GM23338 (cell line): ENCODE data around the gene PDE3A. TPM values are rescaled to one million over a fixed set of nuclear protein-coding genes. Genes with fewer than 3 reads are reported as not detected.

Experiments used
- ATAC-seq: fragments of 200-7000 bp; cut with Tn5 transposase; 3 replicates; pipeline ENCODE4 v1.9.1; 2020
- DNase-seq: peaks from one replicate; pipeline ENCODE4 v3.0.0-alpha.2; 2015; ENCODE audit warnings: low spot score
- H2AFZ ChIP-seq: fragments of 200-600 bp; sonication (generic); 2 replicates; pipeline ENCODE4 v1.8.0; 2016; ENCODE audit warnings: antibody characterized with exemption, mild to moderate bottlenecking, moderate library complexity
- H3F3A ChIP-seq: fragments of 200-600 bp; sonication (generic); replicated peaks from 2 replicates; pipeline ENCODE4 v1.8.0; 2017; ENCODE audit warnings: antibody characterized with exemption, mixed run types, low read depth
- H3K27ac ChIP-seq: fragments of 200-600 bp; sonication (generic); 2 replicates; pipeline ENCODE4 v1.6.1; 2016; ENCODE audit warnings: low read depth
- H3K27me3 ChIP-seq: fragments of 200-600 bp; sonication (generic); 2 replicates; pipeline ENCODE4 v1.8.0; 2016; ENCODE audit warnings: mild to moderate bottlenecking, mixed run types, moderate library complexity; ENCODE audit not compliant: insufficient read depth
- H3K36me3 ChIP-seq: fragments of 200-600 bp; sonication (generic); 2 replicates; pipeline ENCODE4 v1.8.0; 2016; ENCODE audit warnings: mild to moderate bottlenecking; ENCODE audit not compliant: insufficient read depth
- H3K4me1 ChIP-seq: fragments of 200-600 bp; sonication (generic); 2 replicates; pipeline ENCODE4 v1.8.0; 2016; ENCODE audit warnings: mild to moderate bottlenecking, moderate library complexity; ENCODE audit not compliant: insufficient read depth
- H3K4me2 ChIP-seq: fragments of 200-600 bp; sonication (generic); 2 replicates; pipeline ENCODE4 v1.7.1; 2017; ENCODE audit warnings: mixed run types
- H3K4me3 ChIP-seq: fragments of 200-600 bp; sonication (generic); 2 replicates; pipeline ENCODE4 v1.6.1; 2016; ENCODE audit warnings: mixed run types
- H3K79me2 ChIP-seq: fragments of 200-600 bp; sonication (generic); replicated peaks from 2 replicates; pipeline ENCODE4 v1.8.0; 2017; ENCODE audit warnings: mild to moderate bottlenecking; ENCODE audit not compliant: insufficient read depth
- H3K9me2 ChIP-seq: fragments of 200-600 bp; sonication (generic); 2 replicates; pipeline ENCODE4 v1.8.0; 2017; ENCODE audit not compliant: insufficient read depth
- H4K20me1 ChIP-seq: fragments of 200-600 bp; sonication (generic); replicated peaks from 2 replicates; pipeline ENCODE4 v1.8.0; 2017; ENCODE audit warnings: mild to moderate bottlenecking; ENCODE audit not compliant: insufficient read depth
- H3K27ac Mint-ChIP-seq: 2 replicates; pipeline ENCODE4 v1.8.0; 2020; ENCODE audit warnings: inconsistent platforms, mild to moderate bottlenecking, moderate library complexity, mixed read lengths
- H3K27me3 Mint-ChIP-seq: 3 replicates; pipeline ENCODE4 v1.8.0; 2022; ENCODE audit warnings: low read depth, mild to moderate bottlenecking, moderate library complexity, mixed read lengths, inconsistent platforms; ENCODE audit not compliant: insufficient read depth, poor library complexity
- H3K36me3 Mint-ChIP-seq: 3 replicates; pipeline ENCODE4 v1.8.0; 2021; ENCODE audit warnings: low read depth, mild to moderate bottlenecking, inconsistent platforms, moderate library complexity, mixed read lengths
- H3K4me1 Mint-ChIP-seq: 3 replicates; pipeline ENCODE4 v1.8.0; 2020; ENCODE audit warnings: mild to moderate bottlenecking, inconsistent platforms, mixed read lengths
- H3K4me3 Mint-ChIP-seq: 3 replicates; pipeline ENCODE4 v1.8.0; 2021; ENCODE audit warnings: moderate library complexity, mild to moderate bottlenecking, inconsistent platforms, mixed read lengths
- H3K9me3 Mint-ChIP-seq: 3 replicates; pipeline ENCODE4 v1.8.0; 2020; ENCODE audit warnings: moderate library complexity, mild to moderate bottlenecking, inconsistent platforms, mixed read lengths
- CREB1 ChIP-seq: fragments of 250-450 bp; sonication (Bioruptor Pico); IDR thresholded peaks from 2 replicates; pipeline ENCODE4 v1.5.0; 2020; ENCODE audit warnings: low read depth, mild to moderate bottlenecking, moderate library complexity
- CTCF ChIP-seq, 2 experiments: fragments of 200-600 bp in 1 of 2; sonication (generic) in 1 of 2; conservative IDR thresholded peaks; 2 replicates each; pipeline versions ENCODE4 v1.5.1 to v1.6.1; 2016 to 2017; ENCODE audit warnings: antibody characterized with exemption in 2 of 2, low read depth in 2 of 2, mild to moderate bottlenecking in 2 of 2, moderate library complexity in 1 of 2
- ETS1 ChIP-seq: IDR thresholded peaks from 2 replicates; pipeline ENCODE4 v1.6.1; 2016; ENCODE audit warnings: antibody characterized with exemption
- EZH2 ChIP-seq: fragments of 200-600 bp; sonication (generic); IDR thresholded peaks from one replicate; pipeline ENCODE4 v1.8.0; 2017; ENCODE audit warnings: antibody characterized with exemption, mild to moderate bottlenecking, low read depth; ENCODE audit not compliant: unreplicated experiment
- EZH2phosphoT487 ChIP-seq: fragments of 200-600 bp; sonication (generic); IDR thresholded peaks from one replicate; pipeline ENCODE4 v1.8.1; 2018; ENCODE audit warnings: antibody characterized with exemption; ENCODE audit not compliant: unreplicated experiment
- NANOG ChIP-seq: IDR thresholded peaks from 2 replicates; pipeline ENCODE4 v1.6.1; 2016; ENCODE audit warnings: antibody characterized with exemption, borderline replicate concordance
- POLR2AphosphoS5 ChIP-seq: IDR thresholded peaks from 2 replicates; pipeline ENCODE4 v1.6.1; 2016; ENCODE audit warnings: antibody characterized with exemption, low read depth
- STAT1 ChIP-seq: IDR thresholded peaks from one replicate; pipeline ENCODE4 v1.6.1; 2016; ENCODE audit warnings: antibody characterized with exemption; ENCODE audit not compliant: unreplicated experiment
- ZNF331 ChIP-seq: fragments of 250-450 bp; sonication (Bioruptor Pico); IDR thresholded peaks from 2 replicates; pipeline ENCODE4 v1.5.0; 2020; ENCODE audit warnings: low read depth, mild to moderate bottlenecking, moderate library complexity
- polyA plus RNA-seq: library from polyadenylated mRNA; unstranded; fragments of >200 nt; fragmentation: Nextera tagmentation; extraction: Ambion mirVana; gene quantifications from 2 replicates; pipeline ENCODE4 v1.2.1, GENCODE V29; 2016
- total RNA-seq: library from RNA; depleted of rRNA; stranded (reverse); fragments of >200 nt; shearing (Covaris generic); gene quantifications from 2 replicates; pipeline ENCODE4 v1.2.3, GENCODE V29; 2014

Gene PDE3A
- total and polyA plus RNA-seq, 2 experiments from 2014 or later, result 2.7 to 9.2 TPM

DNA sequence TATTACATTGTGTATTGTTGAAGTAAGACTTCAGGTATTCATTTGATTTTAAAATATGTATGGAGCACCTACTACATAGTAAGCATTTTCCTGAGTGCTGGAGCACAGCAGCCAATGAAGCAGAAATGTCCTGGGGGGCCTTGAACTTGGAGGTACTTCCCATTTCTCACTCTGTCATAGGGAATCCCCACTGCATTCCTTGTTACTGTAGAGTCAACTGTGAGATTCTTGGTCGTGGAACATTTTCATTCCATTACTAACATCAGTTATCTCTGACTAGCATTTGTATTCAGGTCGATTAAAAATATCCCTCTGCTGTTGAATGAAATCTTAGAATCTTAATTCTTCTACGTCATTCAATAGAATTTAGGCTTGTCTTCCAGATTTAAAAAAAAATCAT lies 66.7 kb downstream of the PDE3A start:
- ATAC-seq (peak; percentile 46; the same call in 2 of the 3 replicates), DNase-seq (no peak)
- no peak overlapping the region for H3K27ac ChIP-seq
- no peaks in the 10 kb centered on the region for H4K20me1 ChIP-seq
- H3K27me3 ChIP-seq, result no peaks in the 10 kb centered on the region
- H3K4me2 ChIP-seq, result no peak overlapping the region
- H2AFZ ChIP-seq, result no peak overlapping the region
- peaks cover 1% of the 10 kb centered on the region for H3K27me3 Mint-ChIP-seq
- TF ChIP-seq ZNF331 (CRISPR knock-in tag), result no peak
- H3K4me1 Mint-ChIP-seq, result peaks cover 63% of the 10 kb centered on the region
- H3F3A ChIP-seq, result no peaks in the 10 kb centered on the region
- no peaks in the 10 kb centered on the region for H3K9me2 ChIP-seq
- no peak overlapping the region for H3K27ac Mint-ChIP-seq
- H3K4me3 Mint-ChIP-seq, result no peak overlapping the region
- H3K9me3 Mint-ChIP-seq, result no peaks in the 10 kb centered on the region
- peaks cover 55% of the 10 kb centered on the region for H3K4me1 ChIP-seq
- H3K4me3 ChIP-seq, result no peak overlapping the region
- no peaks in the 10 kb centered on the region for H3K36me3 Mint-ChIP-seq
- no peaks in the 10 kb centered on the region for H3K36me3 ChIP-seq
- H3K79me2 ChIP-seq, result no peaks in the 10 kb centered on the region

- H3K9me3 Mint-ChIP-seq, result no peaks in the 10 kb centered on the region
- H3K4me1 Mint-ChIP-seq, result peaks cover 52% of the 10 kb centered on the region
- no peak overlapping the region for H3K4me3 Mint-ChIP-seq
- H3K9me2 ChIP-seq, result no peaks in the 10 kb centered on the region
- TF ChIP-seq CTCF (conservative IDR thresholded peaks at IDR 0.05; ENCODE audit: low read depth in 2 of 2) (no peak), CREB1 (CRISPR knock-in tag) (no peak), EZH2phosphoT487 (no peak)
- H3K27me3 Mint-ChIP-seq, result peaks cover 1% of the 10 kb centered on the region
- peaks cover 42% of the 10 kb centered on the region for H3K4me1 ChIP-seq
- H3K4me3 ChIP-seq, result no peak overlapping the region
- 0 out of 2 replicates have a peak overlapping the region, but pooled peaks have one; percentile 11 for H3K4me2 ChIP-seq
- no peaks in the 10 kb centered on the region for H3K27me3 ChIP-seq
- H3K27ac ChIP-seq, result 0 out of 2 replicates have a peak overlapping the region, but pooled peaks have one; percentile 20
- no peak for DNase-seq
- no peaks in the 10 kb centered on the region for H3F3A ChIP-seq
- no peaks in the 10 kb centered on the region for H3K36me3 ChIP-seq
- no peak overlapping the region for H2AFZ ChIP-seq
- H4K20me1 ChIP-seq, result no peaks in the 10 kb centered on the region
- H3K27ac Mint-ChIP-seq, result no peak overlapping the region
- no peaks in the 10 kb centered on the region for H3K79me2 ChIP-seq
- H3K36me3 Mint-ChIP-seq, result no peaks in the 10 kb centered on the region
- ATAC-seq, result no peak
Observed at GRCh38 chr12:20436316-20436715, 68.0 kb downstream of the PDE3A start.

DNA sequence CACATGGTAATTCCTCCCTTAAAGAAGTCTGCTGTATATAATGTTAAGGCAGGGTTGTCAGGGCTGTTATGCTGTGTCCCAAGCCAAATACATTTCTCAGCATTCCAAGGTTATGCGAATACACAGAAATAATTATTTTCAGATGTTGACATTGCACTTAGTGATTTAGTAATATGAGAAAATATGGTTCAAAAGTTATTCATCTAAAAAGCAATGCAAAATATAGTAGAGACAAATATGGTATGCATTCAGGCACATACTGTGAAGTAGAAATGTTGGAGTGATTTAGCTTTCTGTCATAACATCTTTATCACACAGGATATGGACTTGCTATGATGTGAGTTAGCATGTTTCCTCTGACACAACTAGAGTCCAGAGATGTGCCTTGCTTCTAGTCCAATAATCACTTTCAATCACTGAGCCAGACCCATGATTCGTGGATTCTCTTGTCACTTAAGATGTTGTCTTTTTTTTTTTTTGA lies 70.0 kb downstream of the PDE3A start:
- H3K27ac Mint-ChIP-seq, result no peak overlapping the region
- H3K79me2 ChIP-seq, result no peaks in the 10 kb centered on the region
- no peak for TF ChIP-seq EZH2
- TF ChIP-seq ETS1, result no peak
- TF ChIP-seq POLR2AphosphoS5, result no peak
- TF ChIP-seq NANOG, result no peak
- TF ChIP-seq CREB1 (CRISPR knock-in tag), result no peak
- TF ChIP-seq STAT1, result no peak

More for the DNA sequence above, 70.0 kb downstream of the PDE3A start:
- DNase-seq, result no peak
- Histone ChIP-seq H3K4me3 (no peak overlapping the region), H3K9me2 (no peaks in the 10 kb centered on the region), H2AFZ (no peak overlapping the region), H3K4me2 (no peak overlapping the region), H3K27ac (no peak overlapping the region), H3F3A (no peaks in the 10 kb centered on the region), H3K4me1 (peaks cover 34% of the 10 kb centered on the region), H3K27me3 (no peaks in the 10 kb centered on the region), H3K36me3 (no peaks in the 10 kb centered on the region), H4K20me1 (no peaks in the 10 kb centered on the region)
- Mint-ChIP-seq H3K27me3 (peaks cover 1% of the 10 kb centered on the region), H3K36me3 (no peaks in the 10 kb centered on the region), H3K4me3 (no peak overlapping the region), H3K4me1 (peaks cover 38% of the 10 kb centered on the region), H3K9me3 (no peaks in the 10 kb centered on the region)
- no peak for ATAC-seq
